ENCODE data around the gene CALCOCO1.

- no peak for TF ChIP-seq CTCF (IDR thresholded peaks at IDR 0.05)
- TF ChIP-seq EZH2phosphoT487 (IDR thresholded peaks at IDR 0.05), result no peak
- no peak for TF ChIP-seq EZH2 (IDR thresholded peaks at IDR 0.05)
Measured at GRCh38 chr12:53758730-53759103, 31.5 kb upstream of the CALCOCO1 start.
